Testis (tissue), 3 donors: ENCODE data around the gene MAP3K9. TPM values are rescaled to one million over a fixed set of nuclear protein-coding genes. Genes with fewer than 3 reads are reported as not detected.

Experiments used
- DNase-seq: peaks from one replicate; pipeline ENCODE4 v3.0.0-alpha.2; 2019
- H3K27ac ChIP-seq, 2 donors: fragments of 200-600 bp; sonication (generic); one replicate each; pipeline ENCODE4 v1.5.1; 2019
- H3K27me3 ChIP-seq: fragments of 200-600 bp; sonication (generic); one replicate; pipeline ENCODE4 v1.5.1; 2019
- H3K36me3 ChIP-seq: fragments of 200-600 bp; sonication (generic); one replicate; pipeline ENCODE4 v1.5.1; 2017; ENCODE audit warnings: low read depth; ENCODE audit errors: missing control alignments
- H3K4me1 ChIP-seq: fragments of 200-600 bp; sonication (generic); one replicate; pipeline ENCODE4 v1.5.1; 2019
- H3K4me3 ChIP-seq, 2 donors: fragments of 200-600 bp; sonication (generic); one replicate each; pipeline ENCODE4 v1.5.1; 2017 to 2019
- H3K9me3 ChIP-seq: fragments of 200-600 bp; sonication (generic); one replicate; pipeline ENCODE4 v1.5.1; 2017
- CTCF ChIP-seq, 3 experiments: fragments of 450-650 bp in 2 of 3; fragments of 200-600 bp in 1 of 3; sonication (generic) in 1 of 3; IDR thresholded peaks; one replicate each; pipeline ENCODE4 v1.5.1; 2016 to 2019; ENCODE audit warnings: antibody characterized with exemption in 3 of 3, mild to moderate bottlenecking in 2 of 3, moderate library complexity in 1 of 3
- POLR2A ChIP-seq: fragments of 450-650 bp; IDR thresholded peaks from one replicate; pipeline ENCODE4 v1.6.1; 2017; ENCODE audit warnings: antibody characterized with exemption, mild to moderate bottlenecking, moderate library complexity
- WGBS, 2 donors: methylation state at CpG; one replicate each; pipeline ENCODE4 v1.1.5; 2018; 5-methylcytosine and 5-hydroxymethylcytosine counted together
- intact Hi-C: fragments of 100-400 bp; cut with DNase I; formaldehyde crosslinking; loops from one replicate; pipeline ENCODE4 v1.15.1; 2023; ENCODE audit warnings: low total_unique reads
- polyA plus RNA-seq: library from polyadenylated mRNA; stranded (reverse); fragments of 350-450 nt; fragmentation: Illumina TruSeq; extraction: RNeasy Lipid Tissue Mini Kit (QIAGEN cat#74804); gene quantifications from one replicate; pipeline ENCODE4 v1.2.3, GENCODE V29; 2014; ENCODE audit warnings: low read depth, low replicate concordance; ENCODE audit not compliant: insufficient read depth
- total RNA-seq, 2 donors: library from RNA; depleted of rRNA; stranded (reverse); fragments of >200 nt; gene quantifications; one replicate each; pipeline ENCODE4 v1.2.3, GENCODE V29; 2016

The MAP3K9 gene
- total and polyA plus RNA-seq, 3 donors from 2014 or later = 17.4 to 22.5 (median 18.0) TPM

- Histone ChIP-seq H3K4me1 (no peaks in the 10 kb centered on the region), H3K27me3 (no peaks in the 10 kb centered on the region), H3K36me3 (no peaks in the 10 kb centered on the region), H3K4me3 (no peak overlapping the region), H3K27ac (no peak overlapping the region), H3K9me3 (no peaks in the 10 kb centered on the region)
- no peak for TF ChIP-seq POLR2A
- TF ChIP-seq CTCF (IDR thresholded peaks at IDR 0.05) = no peak
- WGBS, 2 donors = 76 to 79% methylated on average over 6 of the region's 6 CpGs
- no peak for DNase-seq
- intact Hi-C loops = no loop called here
These were observed 82.5 kb downstream of the MAP3K9 start for GRCh38 chr14:70726651-70727375.

- TF ChIP-seq POLR2A (no peak), CTCF (IDR thresholded peaks at IDR 0.05) (no peak)
- H3K9me3 ChIP-seq = no peaks in the 10 kb centered on the region
- no peaks in the 10 kb centered on the region for H3K36me3 ChIP-seq
- no peaks in the 10 kb centered on the region for H3K27me3 ChIP-seq
- no peak overlapping the region for H3K27ac ChIP-seq
- no peaks in the 10 kb centered on the region for H3K4me1 ChIP-seq
- intact Hi-C loops = no loop called here
- 86 to 93% methylated on average over 6 of the region's 6 CpGs for WGBS, 2 donors
- H3K4me3 ChIP-seq = no peak overlapping the region
- DNase-seq = no peak
These were observed 84.4 kb downstream of the MAP3K9 start for GRCh38 chr14:70724944-70725343.

GRCh38 chr14:70724110-70724509 lies 85.2 kb downstream of the MAP3K9 start:
- 79 to 88% methylated on average over 3 of the region's 3 CpGs for WGBS, 2 donors
- no peaks in the 10 kb centered on the region for H3K9me3 ChIP-seq
- TF ChIP-seq CTCF (IDR thresholded peaks at IDR 0.05) (no peak), POLR2A (no peak)
- no peak overlapping the region for H3K27ac ChIP-seq
- H3K36me3 ChIP-seq = no peaks in the 10 kb centered on the region
- no peak for DNase-seq
- intact Hi-C loops = no loop called here
- H3K4me3 ChIP-seq = no peak overlapping the region
- H3K4me1 ChIP-seq = no peaks in the 10 kb centered on the region
- no peaks in the 10 kb centered on the region for H3K27me3 ChIP-seq

- TF ChIP-seq POLR2A (no peak), CTCF (IDR thresholded peaks at IDR 0.05) (no peak)
- no peaks in the 10 kb centered on the region for H3K4me1 ChIP-seq
These were observed 86.0 kb downstream of the MAP3K9 start for GRCh38 chr14:70723276-70723675.

GRCh38 chr14:70722418-70722817 lies 86.9 kb downstream of the MAP3K9 start:
- 70 to 76% methylated on average over 3 of the region's 3 CpGs for WGBS, 2 donors
- H3K9me3 ChIP-seq = no peaks in the 10 kb centered on the region
- H3K4me1 ChIP-seq = no peaks in the 10 kb centered on the region
- H3K27ac ChIP-seq = no peak overlapping the region
- no peak for DNase-seq
- H3K4me3 ChIP-seq = no peak overlapping the region
- no peaks in the 10 kb centered on the region for H3K36me3 ChIP-seq
- intact Hi-C loops = no loop called here
- TF ChIP-seq CTCF (IDR thresholded peaks at IDR 0.05) = no peak
- TF ChIP-seq POLR2A = no peak
- no peaks in the 10 kb centered on the region for H3K27me3 ChIP-seq

More at GRCh38 chr14:70723276-70723675, 86.0 kb downstream of the MAP3K9 start:
- DNase-seq = no peak
- 79 to 86% methylated on average over 5 of the region's 5 CpGs for WGBS, 2 donors
- H3K27ac ChIP-seq = no peak overlapping the region
- H3K27me3 ChIP-seq = no peaks in the 10 kb centered on the region
- no peaks in the 10 kb centered on the region for H3K9me3 ChIP-seq
- intact Hi-C loops = no loop called here
- no peak overlapping the region for H3K4me3 ChIP-seq
- H3K36me3 ChIP-seq = no peaks in the 10 kb centered on the region
